GM18502 (cell line): ENCODE results near the gene ARHGAP27.
"Not testable (repeated sequence)": the region's sequence is repeated elsewhere in the genome, so short reads cannot be mapped to it uniquely, and the experiment has no call there.

Experiments used
- ATAC-seq: cut with Tn5 transposase; IDR thresholded peaks from one replicate; pipeline ENCODE4 v1.9.1; 2021; ENCODE audit warnings: mild to moderate bottlenecking; ENCODE audit not compliant: unreplicated experiment, poor library complexity

Gene ARHGAP27

GRCh38 chr17:45369421-45369820 is 63.2 kb downstream of the ARHGAP27 start:
- ATAC-seq, result no peak

GRCh38 chr17:45368651-45369050 is 64.0 kb downstream of the ARHGAP27 start:
- ATAC-seq, result no peak

DNA sequence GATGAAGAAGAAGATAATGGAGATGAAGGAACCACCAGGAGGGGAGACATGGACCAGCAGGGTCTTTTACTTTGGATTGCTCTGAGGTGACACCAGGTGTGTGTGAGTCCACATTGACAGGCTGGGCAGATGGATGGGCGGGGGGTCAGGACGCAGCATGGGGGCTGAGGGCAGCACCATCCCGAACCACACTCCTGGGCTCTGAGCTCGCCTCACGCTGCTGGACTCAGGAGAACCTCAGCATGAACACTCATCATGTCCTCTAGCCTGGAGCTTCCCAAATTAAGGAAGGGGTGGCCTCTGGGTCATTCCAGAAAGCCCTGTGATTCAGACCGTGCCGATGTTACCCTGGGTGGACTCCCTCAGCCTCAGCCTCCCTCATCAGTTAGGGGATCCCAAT is 65.5 kb downstream of the ARHGAP27 start:
- no peak for ATAC-seq

GRCh38 chr17:45366691-45367090 is 66.0 kb downstream of the ARHGAP27 start:
- ATAC-seq, result no peak

DNA sequence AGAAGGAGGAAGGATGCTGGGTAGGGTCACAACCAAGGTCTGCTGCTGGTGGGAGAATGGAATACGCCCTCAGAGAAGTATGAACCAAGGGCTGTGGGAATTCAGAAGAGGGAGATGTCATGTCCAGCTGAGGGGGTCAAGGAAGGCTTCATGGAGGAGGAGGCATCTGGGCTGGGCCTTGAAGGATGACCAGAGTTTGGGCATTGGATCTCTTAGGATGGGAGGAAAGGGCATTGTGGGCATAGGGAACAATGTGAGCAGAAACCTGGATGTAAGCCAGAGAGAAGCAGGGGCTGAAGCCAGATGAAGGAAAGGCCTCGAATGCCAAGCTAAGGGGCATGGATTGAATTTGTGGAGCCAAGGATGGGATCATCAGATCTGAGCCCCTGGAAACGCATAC is 66.6 kb downstream of the ARHGAP27 start:
- ATAC-seq, result no peak

- no peak for ATAC-seq
These were observed 67.9 kb downstream of the ARHGAP27 start for GRCh38 chr17:45364531-45365390.

GRCh38 chr17:45363498-45363897 is 69.2 kb downstream of the ARHGAP27 start:
- ATAC-seq, result no peak

DNA sequence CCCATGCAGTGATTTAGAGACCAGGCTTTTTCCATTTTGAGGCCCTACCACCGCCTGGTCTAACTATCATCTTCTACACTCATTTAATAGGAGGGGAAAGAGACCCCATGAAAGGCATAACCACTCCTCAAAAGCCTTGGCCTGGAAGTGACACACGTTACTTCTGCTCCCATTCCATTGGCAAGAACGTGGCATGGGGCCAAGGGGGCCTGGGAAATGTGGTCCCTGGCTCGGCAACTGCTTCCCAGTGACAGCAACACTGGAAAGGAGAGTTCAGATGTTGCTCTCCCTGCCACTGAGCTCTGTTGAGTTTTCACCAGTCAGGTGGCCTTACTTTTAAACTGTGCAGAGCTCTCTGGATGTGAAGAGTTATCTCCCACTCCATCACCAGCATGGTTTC is 70.7 kb downstream of the ARHGAP27 start:
- no peak for ATAC-seq

GRCh38 chr17:45361451-45361850 is 71.2 kb downstream of the ARHGAP27 start:
- no peak for ATAC-seq

DNA sequence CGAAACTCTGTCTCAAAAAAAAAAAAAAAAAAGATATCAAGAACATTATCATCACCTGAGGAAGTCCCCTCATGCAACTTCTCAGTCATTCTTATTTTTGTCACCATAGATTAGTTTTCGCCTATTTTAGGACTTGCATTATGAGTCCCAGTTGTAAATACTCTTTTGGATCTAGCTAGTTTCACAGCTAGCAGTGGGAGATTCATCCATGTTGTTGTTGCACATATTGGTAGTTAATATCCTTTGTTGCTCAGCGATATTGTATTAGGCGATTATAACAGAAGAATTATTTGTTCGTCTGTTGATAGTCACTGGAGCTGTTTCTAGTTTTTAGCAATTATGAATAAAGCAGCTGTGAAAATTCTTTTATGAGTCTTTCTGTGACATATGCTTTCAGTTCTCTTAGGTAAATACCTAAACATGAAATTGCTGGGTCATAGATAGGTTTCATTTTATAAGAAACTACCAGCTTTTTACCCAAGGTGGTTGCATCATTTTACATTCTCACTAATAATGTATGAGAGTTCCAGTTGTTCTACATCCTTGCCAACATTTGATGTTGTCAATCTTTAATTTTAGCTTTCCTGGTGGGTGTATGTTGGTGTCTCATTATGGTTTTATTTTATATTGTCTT is 75.2 kb downstream of the ARHGAP27 start:
- no peak for ATAC-seq

GRCh38 chr17:45355087-45355486 is 77.6 kb downstream of the ARHGAP27 start:
- no peak for ATAC-seq

DNA sequence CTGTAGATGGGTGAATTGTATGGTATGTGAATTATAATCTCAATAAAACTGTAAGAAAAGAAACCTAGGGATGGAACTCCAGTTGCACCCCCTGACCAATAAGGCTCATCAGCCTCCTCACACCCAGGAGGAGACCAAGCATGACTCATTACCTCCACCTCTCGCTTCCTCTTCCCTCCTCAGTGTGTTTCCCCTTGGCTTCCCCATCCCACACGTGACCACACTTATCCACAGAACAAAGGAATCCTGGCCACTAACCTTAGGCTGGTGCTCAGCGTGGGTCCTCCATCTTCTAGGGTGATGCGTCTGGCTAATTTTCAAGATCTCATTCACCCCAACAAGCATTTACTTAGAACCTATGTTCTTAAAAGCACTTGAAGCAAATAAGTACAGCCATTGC is 79.6 kb downstream of the ARHGAP27 start:
- ATAC-seq, result no peak

- ATAC-seq, result no peak
These were observed 80.8 kb downstream of the ARHGAP27 start for GRCh38 chr17:45351831-45352230.

DNA sequence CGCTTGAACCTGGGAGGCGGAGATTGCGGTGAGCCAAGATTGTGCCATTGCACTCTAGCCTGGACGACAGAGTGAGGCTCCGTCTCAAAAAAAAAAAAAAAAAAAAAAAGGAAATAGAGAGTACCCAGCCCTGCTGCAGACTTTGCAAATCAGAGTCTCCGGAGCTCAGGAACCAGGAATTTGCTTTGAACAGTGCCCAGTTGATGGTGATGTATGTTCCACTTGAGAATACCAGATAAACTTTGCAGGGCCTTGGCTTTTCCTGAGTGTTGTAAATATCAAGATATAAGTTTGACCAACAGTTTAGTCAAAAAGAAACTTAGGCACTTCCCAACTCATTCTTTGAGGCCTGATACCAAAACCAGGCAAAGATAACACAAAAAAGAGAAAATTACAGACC is 85.2 kb downstream of the ARHGAP27 start:
- no peak for ATAC-seq

- ATAC-seq, result no peak
These were observed 86.3 kb downstream of the ARHGAP27 start for GRCh38 chr17:45346216-45347015.

GRCh38 chr17:45345554-45346215 is 87.0 kb downstream of the ARHGAP27 start:
- ATAC-seq, result no peak

GRCh38 chr17:45345246-45345553 is 87.5 kb downstream of the ARHGAP27 start:
- no peak for ATAC-seq

- ATAC-seq, result not testable (repeated sequence)
These were observed 88.6 kb downstream of the ARHGAP27 start for GRCh38 chr17:45343967-45344664.
